Activated B cell treated with CpG ODN at 0.5 μM for 24 hours (primary cell): ENCODE data around the gene ARID2. TPM values are rescaled to one million over a fixed set of nuclear protein-coding genes. Genes with fewer than 3 reads are reported as not detected.

ENCODE experiments used
- ATAC-seq: fragments of 200-7000 bp; cut with Tn5 transposase; one replicate; pipeline ENCODE4 v1.10.0; 2021; ENCODE audit warnings: low read depth, mild to moderate bottlenecking, moderate library complexity
- CTCF ChIA-PET: fragments of 350-600 bp; sonication (Branson Sonifier 250); formaldehyde crosslinking; loops from one replicate; lab custom pipeline; 2021; ENCODE audit warnings: antibody characterized with exemption; lab: Charles Lee
- POLR2A ChIA-PET: fragments of 350-600 bp; sonication (Branson Sonifier 250); formaldehyde crosslinking; loops from one replicate; lab custom pipeline; 2021; ENCODE audit warnings: antibody characterized with exemption; lab: Charles Lee
- DNase-seq: peaks from one replicate; pipeline ENCODE4 v3.0.0; 2022
- H3K27ac Mint-ChIP-seq: one replicate; pipeline ENCODE4 v1.8.0; 2020; ENCODE audit warnings: mixed read lengths
- H3K27me3 Mint-ChIP-seq: one replicate; pipeline ENCODE4 v1.8.0; 2021; ENCODE audit warnings: mixed read lengths
- H3K36me3 Mint-ChIP-seq: one replicate; pipeline ENCODE4 v1.8.0; 2021; ENCODE audit warnings: low read depth, mixed read lengths
- H3K4me1 Mint-ChIP-seq: one replicate; pipeline ENCODE4 v1.8.0; 2021; ENCODE audit warnings: mixed read lengths
- H3K4me3 Mint-ChIP-seq: one replicate; pipeline ENCODE4 v1.8.0; 2020; ENCODE audit warnings: mild to moderate bottlenecking, mixed read lengths
- H3K9me3 Mint-ChIP-seq: one replicate; pipeline ENCODE4 v1.8.0; 2020; ENCODE audit warnings: mixed read lengths
- CTCF ChIP-seq: fragments of 200-600 bp; IDR thresholded peaks from one replicate; pipeline ENCODE4 v1.8.0; 2022; ENCODE audit warnings: antibody characterized with exemption, mild to moderate bottlenecking
- intact Hi-C: fragments of 100-400 bp; cut with micrococcal nuclease; formaldehyde crosslinking; loops from one replicate; pipeline ENCODE4 v1.15.1; 2024
- total RNA-seq: library from RNA; stranded (reverse); gene quantifications from 2 replicates; pipeline ENCODE4 v1.2.3, GENCODE V29; 2022

ARID2 gene
- total RNA-seq, 1 donor from 2014 or later: 48.7 TPM

GRCh38 chr12:45730084-45730347 is 510 bp downstream of the ARID2 start:
- Mint-ChIP-seq H3K4me3 (peak overlapping the region; percentile 92), H3K36me3 (peaks cover 28% of the 10 kb centered on the region), H3K9me3 (no peaks in the 10 kb centered on the region), H3K27ac (peak overlapping the region; percentile 96), H3K27me3 (no peaks in the 10 kb centered on the region), H3K4me1 (peaks cover 45% of the 10 kb centered on the region)
- TF ChIP-seq CTCF: no peak
- CTCF ChIA-PET: interaction anchor here (1.9 to 6.8 kb wide), 2 partner anchors 15 to 186 kb away, joined by 8 to 38 read pairs; no protein-coding TSS in a partner anchor
- DNase-seq: no peak
- intact Hi-C loops: loop anchor here (1.0 kb wide), 1 partner anchor 59 kb away; no protein-coding TSS in a partner anchor
- POLR2A ChIA-PET: interaction anchor here (0.6 to 6.2 kb wide), 12 partner anchors 9 to 1661 kb away, joined by 3 to 49 read pairs (median 16); partner anchors contain the start of genes ANO6, SCAF11 and SLC38A1
- no peak for ATAC-seq

DNA sequence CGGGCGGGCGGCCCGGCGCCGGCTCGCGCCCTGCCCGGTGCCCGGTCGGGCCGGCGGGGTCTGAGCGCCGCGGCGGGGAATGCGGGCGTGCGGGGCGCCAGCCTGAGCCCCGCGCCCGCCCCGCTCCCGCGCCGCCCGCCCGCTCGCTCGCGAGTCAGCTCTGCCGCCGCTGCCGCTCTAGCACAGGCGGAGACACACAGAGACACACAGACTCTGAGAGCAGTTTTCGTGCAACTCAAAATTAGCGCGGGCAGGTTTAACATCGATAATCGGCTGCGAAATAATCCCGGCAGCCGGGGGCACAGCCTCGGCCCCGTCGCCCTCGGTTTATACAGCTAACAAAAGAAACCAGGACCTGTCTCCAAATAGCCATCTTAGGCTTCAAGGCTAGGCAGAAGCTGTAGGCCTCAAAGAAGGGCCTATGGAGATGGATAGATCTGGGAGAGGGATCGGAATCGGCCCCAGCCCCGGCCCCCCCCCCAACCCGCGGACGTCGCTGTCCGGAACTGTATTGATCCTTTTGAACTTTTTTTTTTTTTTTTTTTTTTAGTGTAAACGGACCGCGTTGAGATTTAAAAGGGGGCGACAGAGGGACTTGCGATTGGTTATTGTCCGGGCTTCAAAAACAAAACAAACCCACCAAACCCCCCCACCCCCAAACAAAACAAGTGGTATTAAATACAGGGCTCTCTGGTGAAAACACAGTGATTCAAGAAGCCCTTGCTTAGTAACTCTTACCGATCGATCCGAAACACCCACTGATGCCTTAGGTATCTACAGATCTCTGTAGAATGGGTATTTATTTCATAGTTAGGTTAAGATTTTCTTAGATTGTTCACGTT is 1.1 kb downstream of the ARID2 start:
- CTCF ChIA-PET: interaction anchor here (1.0 to 6.8 kb wide), 3 partner anchors 14 to 186 kb away, joined by 4 to 38 read pairs (median 8); no protein-coding TSS in a partner anchor
- Mint-ChIP-seq H3K27me3 (no peaks in the 10 kb centered on the region), H3K36me3 (peaks cover 31% of the 10 kb centered on the region), H3K4me1 (peaks cover 45% of the 10 kb centered on the region), H3K27ac (peak overlapping the region; percentile 86), H3K4me3 (peak overlapping the region; percentile 92), H3K9me3 (no peaks in the 10 kb centered on the region)
- DNase-seq: peak; percentile 55
- intact Hi-C loops: loop anchor here (1.0 kb wide), 1 partner anchor 59 kb away; no protein-coding TSS in a partner anchor
- no peak for TF ChIP-seq CTCF
- no peak for ATAC-seq
- POLR2A ChIA-PET: interaction anchor here (0.6 to 6.2 kb wide), 12 partner anchors 9 to 1660 kb away, joined by 3 to 49 read pairs (median 16); partner anchors contain the start of genes ANO6, SCAF11 and SLC38A1

- no peak for TF ChIP-seq CTCF
- peak overlapping the region; percentile 86 for H3K27ac Mint-ChIP-seq
- ChIA-PET CTCF (interaction anchor here (1.0 to 2.4 kb wide), 3 partner anchors 14 to 187 kb away, joined by 4 to 8 read pairs (median 7); no protein-coding TSS in a partner anchor), POLR2A (interaction anchor here (4.0 to 6.2 kb wide), 2 partner anchors 14 to 187 kb away, joined by 23 to 45 read pairs; no protein-coding TSS in a partner anchor)
- ATAC-seq (no peak), DNase-seq (no peak)
- H3K9me3 Mint-ChIP-seq: no peaks in the 10 kb centered on the region
- intact Hi-C loops: no loop called here
- H3K36me3 Mint-ChIP-seq: peaks cover 30% of the 10 kb centered on the region
- H3K4me1 Mint-ChIP-seq: peaks cover 42% of the 10 kb centered on the region
- H3K4me3 Mint-ChIP-seq: peak overlapping the region; percentile 88
- H3K27me3 Mint-ChIP-seq: no peaks in the 10 kb centered on the region
Observed at GRCh38 chr12:45731190-45731775, 1.8 kb downstream of the ARID2 start.

- Mint-ChIP-seq H3K4me3 (peak overlapping the region; percentile 49), H3K9me3 (peaks cover 1% of the 10 kb centered on the region), H3K36me3 (peaks cover 29% of the 10 kb centered on the region), H3K27me3 (no peaks in the 10 kb centered on the region), H3K27ac (peak overlapping the region; percentile 59), H3K4me1 (peaks cover 42% of the 10 kb centered on the region)
- ChIA-PET POLR2A (no interaction called here), CTCF (interaction anchor here (1.1 to 2.4 kb wide), 2 partner anchors 13 to 188 kb away, joined by 7 read pairs; no protein-coding TSS in a partner anchor)
- DNase-seq (no peak), ATAC-seq (no peak)
- intact Hi-C loops: no loop called here
- TF ChIP-seq CTCF: no peak
Observed at GRCh38 chr12:45732250-45732649, 2.7 kb downstream of the ARID2 start.
